ENCODE results near the gene CD300LF. TPM values are rescaled to one million over a fixed set of nuclear protein-coding genes. Genes with fewer than 3 reads are reported as not detected.

The CD300LF gene
- total RNA-seq, result not detected in 2 replicates

GRCh38 chr17:74712756-74713155, at the start of gene CD300LF:
Gene CD300LF, minus strand, starts transcription at chr17:74712923. Its CDS starts 57 bp downstream, at chr17:74712866.

GRCh38 chr17:74748529-74749278, 36.0 kb upstream of the CD300LF start, which contains the start of gene NHERF1:
Gene NHERF1, plus strand, starts transcription at chr17:74748628. Its CDS starts 219 bp downstream, at chr17:74748847.

GRCh38 chr17:74736513-74737298, 24.0 kb upstream of the CD300LF start, which contains the start of gene RAB37:
Gene RAB37, plus strand, starts transcription at chr17:74737256. Its CDS starts 17 bp downstream, at chr17:74737273.

Other genes with a start within 250 kb of the CD300LF start
- gene CD300A, start 246.3 kb downstream of the CD300LF start, total RNA-seq, result under 0.01 TPM in 1 of 2 replicates, not detected in the other
- gene CD300LB, start 181.4 kb downstream of the CD300LF start, total RNA-seq, result not detected in 2 replicates
- 0.19 TPM in 1 of 2 replicates, not detected in the other for gene CD300C, start 166.8 kb downstream of the CD300LF start, total RNA-seq
- not detected in 2 replicates for gene CD300H, start 145.4 kb downstream of the CD300LF start, total RNA-seq
- not detected in 2 replicates for gene CD300LD, start 120.6 kb downstream of the CD300LF start, total RNA-seq
- not detected in 2 replicates for gene CD300E, start 89.2 kb downstream of the CD300LF start, total RNA-seq
- under 0.01 and 0.19 TPM in 2 replicates for gene RAB37, start 24.3 kb upstream of the CD300LF start, total RNA-seq
- gene NHERF1, start 35.7 kb upstream of the CD300LF start, total RNA-seq, result 3.4 and 10.7 TPM in 2 replicates
- gene NAT9, start 63.4 kb upstream of the CD300LF start, total RNA-seq, result 28.0 and 35.5 TPM in 2 replicates
- 0.19 and 0.28 TPM in 2 replicates for gene GRIN2C, start 147.0 kb upstream of the CD300LF start, total RNA-seq
- gene FDXR, start 160.1 kb upstream of the CD300LF start, total RNA-seq, result 31.4 and 47.6 TPM in 2 replicates
- not detected in 2 replicates for gene FADS6, start 180.7 kb upstream of the CD300LF start, total RNA-seq
- gene USH1G, start 210.3 kb upstream of the CD300LF start, total RNA-seq, result under 0.01 TPM in 1 of 2 replicates, not detected in the other
- gene OTOP2, start 211.3 kb upstream of the CD300LF start, total RNA-seq, result not detected in 2 replicates
- gene OTOP3, start 223.0 kb upstream of the CD300LF start, total RNA-seq, result not detected in 2 replicates